OCI-LY7 (cell line): ENCODE results near the gene SLC16A10.

Source experiments
- CTCF ChIP-seq: fragments of 200-600 bp; sonication (generic); conservative IDR thresholded peaks from 2 replicates; pipeline ENCODE4 v1.5.1; 2014; ENCODE audit warnings: mild to moderate bottlenecking, antibody characterized with exemption, low read length, moderate library complexity, mixed read lengths
- EZH2phosphoT487 ChIP-seq: fragments of 200-600 bp; sonication (generic); IDR thresholded peaks from 2 replicates; pipeline ENCODE4 v1.6.1; 2018; ENCODE audit warnings: low read depth, borderline replicate concordance, mild to moderate bottlenecking, mixed run types, antibody characterized with exemption, low read length, moderate library complexity, mixed read lengths

- no peak for TF ChIP-seq CTCF
- TF ChIP-seq EZH2phosphoT487, result no peak
These were observed 32.4 kb downstream of the SLC16A10 start for GRCh38 chr6:111119571-111120329.
